ENCODE data around the gene ENTPD6.
"Not testable (repeated sequence)": the region's sequence is repeated elsewhere in the genome, so short reads cannot be mapped to it uniquely, and the experiment has no call there.

ENTPD6 gene

DNA sequence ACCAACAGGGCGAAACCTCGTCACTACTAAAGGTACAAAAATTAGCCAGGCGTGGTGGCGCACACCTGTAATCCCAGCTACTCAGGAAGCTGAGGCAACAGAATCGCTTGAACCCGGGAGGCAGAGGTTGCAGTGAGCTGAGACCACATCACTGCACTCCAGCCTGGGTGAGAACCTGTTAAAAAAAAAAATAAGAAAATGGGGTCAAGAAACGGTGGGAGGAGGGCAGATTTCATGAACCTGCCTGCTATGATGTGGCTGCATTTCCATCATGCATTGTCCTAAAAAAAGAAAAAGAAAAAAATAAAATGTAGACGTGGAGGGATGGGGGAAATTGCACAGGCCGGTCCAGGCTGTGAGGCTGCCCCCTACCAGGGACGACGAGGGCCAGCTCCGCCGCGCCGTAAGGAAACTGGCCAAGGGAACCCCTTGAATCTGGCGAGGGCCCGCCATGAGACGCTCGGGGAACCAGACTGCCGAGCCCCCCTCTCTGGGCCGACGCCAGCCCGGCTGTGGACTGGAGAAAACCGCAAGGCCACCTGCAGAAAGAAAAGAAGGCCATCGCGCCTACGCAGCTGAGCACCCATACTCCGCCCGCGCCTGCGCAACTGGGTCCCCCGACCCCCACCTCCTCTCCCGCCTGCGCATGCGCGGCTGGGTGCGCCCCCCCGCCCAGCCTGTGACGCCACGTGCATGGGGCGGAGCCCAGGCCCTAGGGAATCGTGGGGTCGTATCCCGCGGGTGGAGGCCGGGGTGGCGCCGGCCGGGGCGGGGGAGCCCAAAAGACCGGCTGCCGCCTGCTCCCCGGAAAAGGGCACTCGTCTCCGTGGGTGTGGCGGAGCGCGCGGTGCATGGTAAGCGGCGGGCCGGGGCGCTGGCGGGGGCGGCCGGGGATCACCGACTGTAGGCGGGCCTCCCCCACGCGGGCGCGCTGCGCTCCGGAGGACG lies at the start of gene ENTPD6:
Gene ENTPD6, plus strand, starts transcription at position 699 of the 948 bp plus-strand sequence. CDS start 10,825 bp downstream, outside the sequence.
- DNase-seq (ENCODE audit: low spot score), result peak; percentile 74

DNA sequence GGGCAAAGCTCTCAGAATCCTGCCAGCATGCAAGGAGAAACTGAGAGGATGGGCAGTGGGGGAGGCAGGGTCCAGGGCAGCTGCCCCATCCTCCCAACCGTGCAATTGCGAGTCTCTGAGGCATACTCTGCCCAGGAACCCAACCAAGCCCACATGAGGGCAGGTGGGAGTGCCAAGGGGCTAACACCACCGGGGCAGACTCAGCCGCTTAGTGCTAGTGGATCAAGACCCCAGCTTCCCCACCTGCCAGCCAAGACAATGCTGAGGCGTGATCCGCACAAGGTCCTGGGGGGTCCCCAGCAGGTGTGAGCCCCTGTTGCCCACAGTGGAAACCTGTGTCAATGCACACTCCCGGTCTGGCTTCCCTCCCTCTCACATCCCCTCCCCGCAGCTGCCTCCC lies 48.5 kb upstream of the ENTPD6 start:
- no peak for DNase-seq (ENCODE audit: low spot score)

DNA sequence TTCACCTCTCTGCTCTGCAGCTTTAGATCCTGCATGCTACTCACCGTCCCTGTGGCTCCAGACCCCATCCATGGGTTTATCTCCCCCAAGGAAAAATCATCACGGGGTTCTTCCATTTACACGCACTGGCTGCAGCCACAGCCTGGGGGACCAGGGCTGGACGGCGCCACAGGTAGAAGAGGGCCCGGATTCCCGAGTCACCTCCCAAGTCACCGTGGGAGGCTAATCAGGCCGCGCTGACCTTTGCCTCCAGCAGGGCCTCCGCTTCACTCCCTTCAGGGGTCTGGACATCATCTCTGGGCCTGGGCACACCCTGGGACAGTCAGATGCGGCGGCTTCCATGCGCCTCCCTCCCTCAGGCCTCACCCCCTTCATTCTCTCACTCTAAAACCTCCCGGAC lies 47.8 kb upstream of the ENTPD6 start:
- no peak for DNase-seq (ENCODE audit: low spot score)

DNA sequence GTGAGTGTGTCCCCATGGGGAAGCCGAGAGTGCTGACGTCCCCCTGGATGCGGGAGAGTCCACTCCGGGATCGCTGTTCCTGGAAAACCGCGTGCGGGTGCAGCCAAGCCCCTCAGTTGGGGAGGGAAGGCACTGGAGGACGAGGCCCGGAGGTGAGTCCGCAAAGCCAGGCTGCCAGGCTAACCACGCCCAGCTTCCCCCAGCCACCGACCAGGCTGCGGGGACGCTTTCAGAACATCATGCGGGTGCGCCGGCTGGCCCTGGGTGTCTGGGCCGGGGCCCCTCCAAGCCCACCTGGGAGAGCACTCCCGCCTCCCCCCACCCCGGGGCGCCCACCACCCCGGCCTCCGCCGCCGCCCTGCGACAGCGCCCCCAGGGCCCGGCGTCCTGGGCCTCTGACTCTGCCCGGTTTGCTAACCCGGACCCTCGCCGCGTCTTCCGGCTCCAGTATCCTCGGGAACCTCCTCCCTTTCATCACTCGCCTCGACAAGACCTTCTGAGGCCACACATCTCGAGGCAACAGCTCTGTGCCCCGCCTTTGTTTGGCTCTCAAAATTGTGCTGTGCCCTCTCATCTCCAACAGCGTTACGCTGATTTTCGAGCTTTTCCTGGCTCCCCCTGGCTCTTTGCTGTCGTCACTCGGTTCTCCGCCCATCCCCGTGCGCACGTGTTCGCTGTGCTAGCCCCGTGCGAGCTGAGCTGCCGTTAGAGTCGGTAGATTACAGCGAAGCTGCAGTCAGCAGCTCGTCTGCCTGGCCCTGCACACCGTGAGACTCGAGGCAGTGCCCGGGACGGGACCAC lies 47.1 kb upstream of the ENTPD6 start:
- no peak for DNase-seq (ENCODE audit: low spot score)

DNA sequence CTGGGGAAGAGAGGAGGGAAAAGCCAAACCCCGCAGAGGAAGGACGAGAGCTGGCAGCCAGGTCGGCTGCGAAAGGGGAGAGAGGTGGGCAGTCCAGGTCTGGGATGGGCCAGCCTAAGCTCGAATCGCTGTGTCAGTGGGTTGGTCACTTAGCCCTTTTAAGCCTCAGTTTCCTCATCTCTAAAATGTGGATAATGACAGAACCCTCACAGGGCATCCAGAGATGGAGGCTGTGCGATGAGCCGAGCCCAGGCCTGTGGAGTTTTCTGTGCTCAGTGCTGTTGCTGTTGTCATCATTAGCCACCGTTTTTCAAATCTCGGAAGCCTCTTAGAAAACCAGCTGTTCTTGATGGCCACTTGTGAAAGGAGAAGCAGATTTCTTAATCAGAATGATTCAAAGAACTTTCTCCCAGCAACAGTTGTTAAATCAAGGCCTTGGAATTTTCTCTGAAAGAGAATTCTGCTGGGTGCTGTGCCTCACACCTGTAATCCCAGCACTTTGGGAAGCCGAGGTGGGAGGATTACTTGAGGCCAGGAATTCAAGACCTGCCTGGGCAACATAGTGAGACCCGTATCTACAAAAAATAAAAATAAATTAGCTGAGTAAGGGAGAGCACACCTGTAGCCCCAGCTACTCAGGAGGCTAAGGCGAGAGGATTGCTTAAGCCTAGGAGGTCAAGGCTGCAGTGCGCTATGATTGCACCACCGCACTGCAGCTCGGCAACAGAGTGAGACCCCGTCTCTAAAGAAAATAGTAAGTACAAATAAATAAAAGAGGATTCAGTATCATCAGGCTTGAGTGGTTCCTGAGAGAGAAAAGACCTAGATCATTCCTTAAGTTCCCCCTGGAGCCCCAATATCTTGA lies 46.3 kb upstream of the ENTPD6 start:
- DNase-seq (ENCODE audit: low spot score), result no peak

DNA sequence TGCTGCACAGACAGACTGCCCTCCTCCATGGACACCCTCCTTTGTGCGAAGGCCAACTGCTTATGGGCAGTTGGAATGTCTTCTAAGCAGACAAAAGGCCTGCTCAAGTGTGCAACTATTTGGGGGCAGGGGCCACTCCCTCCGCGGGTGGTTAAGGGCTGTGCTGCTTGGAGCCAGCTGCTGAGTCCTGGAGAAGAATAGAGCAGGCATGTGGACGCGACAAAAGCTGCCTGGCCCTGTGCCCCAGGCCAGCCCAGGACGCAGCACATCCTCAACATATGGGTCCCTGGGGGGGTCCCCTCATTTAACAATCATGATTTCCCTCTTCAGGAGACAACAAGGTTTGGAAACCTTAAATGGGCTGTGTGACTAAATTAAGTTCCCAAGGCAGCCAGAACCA lies 45.5 kb upstream of the ENTPD6 start:
- no peak for DNase-seq (ENCODE audit: low spot score)

DNA sequence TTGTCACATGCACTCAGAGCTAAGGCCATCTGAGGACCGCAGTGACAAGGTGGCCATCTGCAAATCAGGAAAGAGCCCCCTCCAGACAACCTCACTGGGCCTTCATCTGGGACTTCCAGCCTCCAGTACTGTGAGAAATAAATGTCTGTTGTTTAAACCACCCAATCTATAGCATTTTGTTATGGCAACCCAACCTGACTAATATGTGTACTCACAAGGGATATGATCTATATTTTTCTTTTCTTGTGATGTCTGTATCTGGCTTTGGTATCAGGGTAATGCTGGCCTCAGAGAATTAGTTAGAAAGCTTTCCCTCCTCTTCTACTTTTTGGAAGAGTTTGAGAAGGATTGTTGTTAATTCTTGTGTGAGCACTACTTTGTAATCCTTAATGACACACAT lies 37.5 kb upstream of the ENTPD6 start:
- DNase-seq (ENCODE audit: low spot score), result no peak

DNA sequence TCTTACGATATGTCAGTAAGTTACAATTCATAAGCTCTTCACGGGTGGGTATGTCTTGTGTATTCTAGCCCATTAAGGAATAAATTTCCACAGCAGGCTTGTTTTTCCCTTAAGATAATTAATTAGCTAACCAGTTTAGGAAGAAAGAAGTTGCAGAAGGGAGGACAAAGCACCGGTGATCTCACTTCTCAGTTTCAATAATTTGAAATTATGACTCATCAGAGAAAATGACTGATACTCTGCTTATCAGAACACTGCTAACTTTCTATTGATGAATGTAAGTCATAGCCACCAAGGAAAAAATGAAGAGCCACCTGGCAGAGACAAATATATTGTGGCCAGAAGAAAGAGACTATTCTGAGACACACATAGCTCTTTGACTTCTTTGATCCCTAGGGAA lies 35.0 kb upstream of the ENTPD6 start:
- DNase-seq (ENCODE audit: low spot score), result no peak

DNA sequence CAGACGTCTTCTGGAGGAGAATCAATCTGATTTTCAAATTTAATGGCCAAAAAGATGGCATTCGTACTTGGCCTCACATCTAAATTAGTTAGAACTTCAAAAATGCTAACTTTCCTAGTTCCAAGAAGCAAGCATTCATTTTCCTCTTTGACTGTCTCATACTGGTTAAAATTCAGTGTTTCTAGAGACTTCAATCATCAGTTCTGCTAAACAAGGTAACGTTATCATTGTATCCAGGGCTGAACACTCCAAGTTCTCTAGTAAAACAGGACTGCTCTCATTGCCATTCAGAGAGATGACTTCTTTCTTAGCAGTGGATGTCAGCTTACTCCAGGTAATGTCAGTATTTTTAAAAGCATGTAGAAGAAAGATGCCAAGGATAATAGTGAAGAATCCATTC lies 34.6 kb upstream of the ENTPD6 start:
- DNase-seq (ENCODE audit: low spot score), result no peak

DNA sequence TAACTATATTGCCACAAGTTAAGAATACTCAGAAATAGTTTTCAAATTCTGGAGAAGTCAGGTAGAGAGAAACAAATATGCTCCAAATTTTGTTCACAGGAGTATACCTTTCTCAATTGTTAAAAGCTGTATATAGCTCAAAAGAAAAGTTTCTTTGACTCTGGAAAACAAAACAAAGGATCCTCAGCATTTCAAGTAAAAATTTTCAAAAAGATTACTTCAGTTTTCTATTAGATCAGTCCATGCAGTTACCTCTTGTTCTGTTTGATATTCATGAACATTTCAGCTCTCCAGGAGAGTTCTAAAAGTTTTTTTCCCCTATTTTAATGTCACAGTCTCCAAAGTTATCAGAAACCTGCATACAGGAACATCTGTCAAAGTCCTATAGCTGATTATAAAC lies 30.4 kb upstream of the ENTPD6 start:
- DNase-seq (ENCODE audit: low spot score), result no peak

DNA sequence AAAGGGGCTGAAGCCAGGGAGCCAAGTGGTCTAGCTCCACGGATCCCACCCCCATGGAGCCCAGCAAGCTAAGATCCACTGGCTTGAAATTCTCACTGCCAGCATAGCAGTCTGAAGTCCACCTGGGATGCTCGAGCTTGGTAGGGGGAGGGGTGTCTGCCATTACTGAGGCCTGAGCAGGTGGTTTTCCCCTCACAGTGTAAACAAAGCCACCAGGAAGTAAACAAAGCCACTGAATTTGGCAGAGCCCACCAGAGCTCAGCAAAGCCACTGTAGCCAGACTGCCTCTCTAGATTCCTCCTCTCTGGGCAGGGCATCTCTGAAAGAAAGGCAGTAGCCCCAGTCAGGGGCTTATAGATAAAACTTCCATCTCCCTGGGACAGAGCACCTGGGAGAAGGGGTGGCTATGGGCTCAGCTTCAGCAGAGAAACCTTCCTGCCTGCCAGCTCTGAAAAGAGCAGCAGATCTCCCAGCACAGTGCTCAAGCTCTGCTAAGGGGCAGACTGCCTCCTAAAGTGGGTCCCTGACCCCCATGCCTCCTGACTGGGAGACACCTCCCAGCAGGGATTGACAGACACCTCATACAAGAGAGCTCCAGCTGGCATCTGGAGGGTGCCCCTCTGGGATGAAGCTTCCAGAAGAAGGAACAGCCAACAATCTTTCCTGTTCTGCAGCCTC lies 29.3 kb upstream of the ENTPD6 start:
- DNase-seq (ENCODE audit: low spot score), result not testable (repeated sequence)

DNA sequence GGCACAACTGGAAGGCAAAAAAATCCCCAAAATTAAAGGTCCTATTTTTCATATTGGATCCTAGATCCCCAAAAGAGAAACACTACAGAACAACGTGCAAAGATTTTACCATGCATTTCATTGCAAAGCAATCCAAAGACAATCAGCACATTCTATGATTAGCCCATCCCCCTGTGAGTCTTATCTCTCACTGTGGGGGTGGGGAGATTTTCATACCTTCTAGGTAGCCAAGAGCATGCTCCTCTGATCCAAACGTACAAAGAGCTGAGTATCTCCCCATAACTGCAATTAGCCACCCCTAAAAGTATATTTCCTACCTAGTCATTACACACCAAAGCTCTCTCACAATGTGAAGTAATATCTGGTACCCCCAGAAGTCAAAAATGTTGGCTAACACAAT lies 22.2 kb upstream of the ENTPD6 start:
- no peak for DNase-seq (ENCODE audit: low spot score)

DNA sequence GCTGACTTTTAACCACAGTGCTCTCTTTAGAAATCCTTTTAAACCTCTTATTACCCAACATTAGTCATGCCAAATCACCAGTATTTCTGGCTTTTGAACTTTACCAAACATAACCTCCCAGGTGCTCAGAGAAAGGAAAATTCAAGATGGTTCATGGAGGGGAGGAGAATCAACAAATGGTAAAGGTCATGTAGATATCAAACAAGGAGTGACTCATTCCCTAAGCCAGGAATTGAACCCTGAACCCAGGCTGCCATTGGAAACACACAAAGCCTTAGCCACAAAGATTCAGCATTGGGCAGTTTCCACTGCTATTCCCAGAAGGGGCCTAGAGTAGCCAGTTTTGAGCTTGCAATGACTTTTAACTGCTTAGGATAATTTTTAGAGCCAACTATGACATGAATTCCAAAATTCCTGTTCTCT lies 21.6 kb upstream of the ENTPD6 start:
- DNase-seq (ENCODE audit: low spot score), result no peak

DNA sequence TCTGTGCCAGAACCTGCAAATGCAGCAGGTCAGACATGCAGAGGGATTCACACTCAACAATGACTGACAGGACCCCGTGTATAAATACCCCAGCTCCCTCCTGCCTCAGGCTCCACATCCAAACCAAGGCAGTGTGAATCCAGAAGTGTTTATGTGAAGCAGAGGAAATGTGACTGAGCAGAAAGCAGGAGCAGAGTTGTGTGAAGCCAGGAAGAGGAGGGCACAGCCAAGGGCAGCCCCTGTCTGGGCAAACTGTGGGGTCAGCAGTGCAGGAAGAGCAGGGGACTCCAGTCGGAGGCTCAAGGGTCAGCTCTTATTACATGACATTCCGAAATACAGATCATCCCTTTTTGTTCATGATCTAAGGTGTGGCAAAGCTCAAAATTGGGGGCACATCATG lies 19.3 kb upstream of the ENTPD6 start:
- no peak for DNase-seq (ENCODE audit: low spot score)

DNA sequence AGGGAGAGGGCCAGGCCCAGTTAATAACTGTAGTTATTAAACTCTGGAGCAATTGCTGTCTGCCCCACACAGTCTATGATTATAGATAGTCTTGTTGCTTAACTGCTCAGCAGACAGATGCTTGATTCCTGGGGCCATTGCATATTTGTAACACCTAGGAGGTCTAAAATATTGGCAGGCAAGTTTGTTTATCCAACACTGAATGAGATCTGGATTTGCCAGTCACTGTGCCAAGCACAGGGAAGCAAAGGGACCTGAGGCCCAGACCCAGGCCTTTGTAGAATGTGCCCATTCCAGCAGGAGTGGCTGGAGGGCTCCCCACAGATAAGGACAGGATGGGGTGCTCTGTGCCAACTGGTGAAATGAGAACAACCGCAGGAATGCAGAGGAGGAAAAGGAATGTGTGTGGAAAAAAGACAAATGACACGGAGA lies 17.6 kb upstream of the ENTPD6 start:
- no peak for DNase-seq (ENCODE audit: low spot score)

DNA sequence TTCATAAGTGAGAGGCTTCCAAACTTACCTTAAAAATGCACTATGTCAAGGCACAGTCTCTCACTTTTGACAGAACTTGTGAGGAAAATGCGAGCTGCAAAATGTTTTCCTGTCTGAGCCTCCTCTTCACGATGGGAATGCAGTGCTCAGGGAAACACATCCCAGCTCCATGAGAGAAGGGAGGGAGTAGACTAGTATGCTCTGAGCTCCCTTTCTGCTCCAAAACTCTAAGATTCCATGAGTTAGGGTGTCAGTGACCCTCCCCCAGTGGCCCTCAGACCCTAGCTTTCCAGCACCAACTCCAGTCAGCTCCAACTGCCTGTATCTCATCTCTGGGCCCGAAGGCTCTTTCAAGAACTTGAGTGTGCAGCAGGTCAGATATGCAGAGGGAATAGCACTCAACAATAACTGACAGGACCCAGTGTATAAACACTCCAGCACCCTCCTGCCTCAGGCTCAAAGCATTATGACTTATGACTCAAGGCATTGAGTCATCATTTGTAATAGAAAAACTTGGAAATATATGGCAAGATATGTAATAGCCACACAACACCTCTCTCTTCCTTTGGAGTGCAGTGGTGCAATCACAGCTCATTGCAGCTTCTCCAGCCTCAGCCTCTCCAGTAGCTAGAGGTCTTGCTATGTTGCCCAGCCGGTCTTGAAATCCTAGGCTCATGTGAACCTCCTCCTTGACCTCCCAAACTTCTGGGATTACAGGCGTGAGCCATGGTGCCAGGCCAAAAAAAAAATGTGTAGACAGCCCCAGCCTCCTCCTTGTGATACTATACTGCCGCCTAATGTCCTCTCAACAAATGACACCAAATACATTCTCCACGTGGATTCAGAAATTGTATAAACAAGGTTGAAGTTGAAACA lies 16.7 kb upstream of the ENTPD6 start:
- DNase-seq (ENCODE audit: low spot score), result peak; percentile 29

DNA sequence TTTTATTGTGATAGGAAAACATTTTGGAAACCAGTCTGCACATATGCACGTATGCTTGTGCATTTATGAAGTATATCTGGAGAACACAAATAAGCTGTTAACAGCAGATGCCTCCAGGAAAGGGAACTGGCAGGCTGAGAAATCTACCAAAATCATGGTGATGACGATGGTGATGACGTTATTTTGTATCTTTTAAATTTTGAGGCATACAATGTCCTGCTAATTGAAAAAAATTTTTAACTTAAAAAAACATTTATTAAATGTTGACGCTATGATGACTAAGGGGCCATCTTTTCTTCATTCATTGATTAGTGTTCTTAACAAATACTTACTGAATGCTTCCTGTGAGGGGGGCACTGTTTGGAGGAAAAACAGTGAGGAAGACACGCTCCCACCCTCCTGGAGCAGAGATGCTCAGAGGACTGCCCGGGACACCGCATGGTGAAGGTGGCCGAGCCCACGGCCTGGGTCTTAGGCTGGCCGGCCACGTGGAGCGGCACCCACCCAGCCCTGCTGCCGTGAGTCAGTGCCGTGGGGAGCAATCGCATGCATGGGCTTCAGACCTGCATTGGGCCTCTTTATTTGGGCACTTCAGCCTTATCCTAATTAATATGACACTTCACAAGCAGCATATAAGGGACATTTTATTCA lies 15.9 kb upstream of the ENTPD6 start:
- DNase-seq (ENCODE audit: low spot score), result no peak

DNA sequence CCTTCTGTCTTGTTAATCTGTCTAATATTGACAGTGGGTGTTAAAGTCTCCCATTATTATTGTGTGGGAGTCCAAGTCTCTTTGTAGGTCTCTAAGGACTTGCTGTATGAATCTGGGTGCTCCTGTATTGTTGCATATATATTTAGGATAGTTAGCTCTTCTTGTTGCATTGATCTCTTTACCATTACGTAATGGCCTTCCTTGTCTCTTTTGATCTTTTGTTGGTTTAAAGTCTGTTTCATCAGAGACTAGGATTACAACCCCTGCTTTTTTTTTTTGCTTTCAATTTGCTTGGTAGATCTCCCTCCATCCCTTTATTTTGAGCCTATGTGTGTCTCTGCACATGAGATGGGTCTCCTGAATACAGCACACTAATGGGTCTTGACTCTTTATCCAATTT lies 11.1 kb upstream of the ENTPD6 start:
- DNase-seq (ENCODE audit: low spot score), result not testable (repeated sequence)

DNA sequence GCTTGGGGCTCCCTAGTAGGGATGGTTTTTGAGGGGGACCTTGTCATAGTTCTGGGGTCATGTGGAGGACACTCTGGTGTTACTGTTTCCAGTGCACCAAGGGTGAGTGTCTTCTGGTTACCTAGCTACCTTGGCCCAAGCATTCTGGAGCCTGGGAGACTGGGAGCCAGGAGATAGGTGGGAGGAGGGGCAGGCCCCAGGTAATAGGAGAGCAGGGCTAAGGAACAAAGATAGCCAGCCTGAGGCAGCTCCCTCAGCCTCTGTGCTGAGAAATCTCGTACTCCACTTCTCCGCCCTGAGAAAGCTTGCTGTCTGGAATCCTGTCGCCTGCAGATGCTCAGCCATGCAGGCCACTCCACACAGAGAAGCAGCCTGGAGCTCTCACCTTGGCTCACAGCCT lies 8.3 kb upstream of the ENTPD6 start:
- no peak for DNase-seq (ENCODE audit: low spot score)

DNA sequence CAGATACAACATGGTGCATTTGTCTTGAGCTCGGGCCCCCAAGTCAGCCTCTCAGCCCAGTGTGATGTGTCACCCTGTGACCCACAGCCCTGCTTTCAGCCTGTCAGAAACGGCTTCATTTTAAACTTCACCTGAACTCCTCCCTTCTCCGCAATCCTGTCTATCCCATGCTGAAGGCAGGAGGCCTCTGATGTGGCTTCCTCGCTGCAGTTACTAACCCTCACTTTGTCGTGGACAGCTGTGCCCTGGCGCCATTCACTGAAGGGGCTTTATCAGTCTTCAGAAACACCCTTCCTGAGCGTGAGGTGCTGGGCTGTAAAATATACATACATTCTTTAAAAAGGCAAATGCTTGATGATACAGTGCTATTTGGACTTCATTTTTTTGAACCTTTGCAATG lies 7.9 kb upstream of the ENTPD6 start:
- DNase-seq (ENCODE audit: low spot score), result no peak

All from hematopoietic multipotent progenitor cell treated with erythropoietin and hydrocortisone succinate and interleukin-3 and kit ligand, for 15 days (in vitro differentiated cells).